GM21447 (cell line): ENCODE results near the gene LRRTM4.
"Not testable (repeated sequence)": the region's sequence is repeated elsewhere in the genome, so short reads cannot be mapped to it uniquely, and the experiment has no call there.

Experiments
- ATAC-seq: cut with Tn5 transposase; IDR thresholded peaks from one replicate; pipeline ENCODE4 v1.9.1; 2021; ENCODE audit not compliant: unreplicated experiment

The LRRTM4 gene

GRCh38 chr2:77088424-77088823, 433.8 kb downstream of the LRRTM4 start:
- ATAC-seq, result not testable (repeated sequence)

- ATAC-seq, result no peak
These were observed 434.2 kb downstream of the LRRTM4 start for GRCh38 chr2:77087987-77088414.

GRCh38 chr2:77086478-77086877, 435.7 kb downstream of the LRRTM4 start:
- no peak for ATAC-seq

- ATAC-seq, result no peak
These were observed 436.1 kb downstream of the LRRTM4 start for GRCh38 chr2:77086051-77086450.

- ATAC-seq, result no peak
These were observed 436.6 kb downstream of the LRRTM4 start for GRCh38 chr2:77085561-77085960.

GRCh38 chr2:77081597-77081996, 440.6 kb downstream of the LRRTM4 start:
- ATAC-seq, result no peak

GRCh38 chr2:77064324-77064723, 457.9 kb downstream of the LRRTM4 start:
- ATAC-seq, result no peak

- no peak for ATAC-seq
These were observed 467.2 kb downstream of the LRRTM4 start for GRCh38 chr2:77054938-77055337.

GRCh38 chr2:77046339-77046738, 475.8 kb downstream of the LRRTM4 start:
- ATAC-seq, result no peak

- not testable (repeated sequence) for ATAC-seq
These were observed 476.7 kb downstream of the LRRTM4 start for GRCh38 chr2:77045456-77045855.

- ATAC-seq, result no peak
These were observed 487.7 kb downstream of the LRRTM4 start for GRCh38 chr2:77034445-77034844.

- ATAC-seq, result not testable (repeated sequence)
These were observed 492.9 kb downstream of the LRRTM4 start for GRCh38 chr2:77029237-77029636.

GRCh38 chr2:77028032-77028600, 494.1 kb downstream of the LRRTM4 start:
- no peak for ATAC-seq

- no peak for ATAC-seq
These were observed 496.5 kb downstream of the LRRTM4 start for GRCh38 chr2:77025714-77026113.

GRCh38 chr2:77021161-77021560, 501.0 kb downstream of the LRRTM4 start:
- no peak for ATAC-seq

GRCh38 chr2:77018219-77018618, 504.0 kb downstream of the LRRTM4 start:
- no peak for ATAC-seq

- no peak for ATAC-seq
These were observed 504.8 kb downstream of the LRRTM4 start for GRCh38 chr2:77017355-77017745.

- ATAC-seq, result no peak
These were observed 505.5 kb downstream of the LRRTM4 start for GRCh38 chr2:77016443-77017354.

- ATAC-seq, result no peak
These were observed 508.2 kb downstream of the LRRTM4 start for GRCh38 chr2:77013953-77014352.

- no peak for ATAC-seq
These were observed 508.7 kb downstream of the LRRTM4 start for GRCh38 chr2:77013457-77013856.

- no peak for ATAC-seq
These were observed 512.9 kb downstream of the LRRTM4 start for GRCh38 chr2:77009307-77009706.

- ATAC-seq, result no peak
These were observed 513.3 kb downstream of the LRRTM4 start for GRCh38 chr2:77008853-77009252.
